WTC11 (cell line): ENCODE measurements around the gene CFAP20DC. TPM values are rescaled to one million over a fixed set of nuclear protein-coding genes. Genes with fewer than 3 reads are reported as not detected.

Experiments used
- ATAC-seq: fragments of 200-7000 bp; cut with Tn5 transposase; 2 replicates; pipeline ENCODE4 v1.10.0; 2021; ENCODE audit warnings: mild to moderate bottlenecking, moderate library complexity
- CTCF ChIA-PET: fragments of 300-600 bp; sonication (Branson Sonifier 250); formaldehyde crosslinking; loops from one replicate; lab custom pipeline; 2021; ENCODE audit warnings: antibody characterized with exemption; lab: Charles Lee
- POLR2A ChIA-PET: fragments of 350-600 bp; sonication (Branson Sonifier 250); formaldehyde crosslinking; loops from one replicate; lab custom pipeline; 2021; ENCODE audit warnings: antibody characterized with exemption; lab: Charles Lee
- DNase-seq: peaks from one replicate; pipeline ENCODE4 v3.0.0; 2021; ENCODE audit warnings: low spot score
- H3K27ac Mint-ChIP-seq: 2 replicates; pipeline ENCODE4 v1.8.0; 2021; ENCODE audit warnings: mixed read lengths
- H3K27me3 Mint-ChIP-seq: 2 replicates; pipeline ENCODE4 v1.8.0; 2021; ENCODE audit warnings: low read depth, mild to moderate bottlenecking, moderate library complexity, mixed read lengths
- H3K36me3 Mint-ChIP-seq: 2 replicates; pipeline ENCODE4 v1.8.0; 2021; ENCODE audit warnings: mixed read lengths
- H3K4me1 Mint-ChIP-seq: 2 replicates; pipeline ENCODE4 v1.8.0; 2022; ENCODE audit warnings: mixed read lengths
- H3K4me3 Mint-ChIP-seq: 2 replicates; pipeline ENCODE4 v1.8.0; 2021; ENCODE audit warnings: mild to moderate bottlenecking, moderate library complexity, mixed read lengths
- H3K9me3 Mint-ChIP-seq: 2 replicates; pipeline ENCODE4 v1.8.0; 2021; ENCODE audit warnings: mixed read lengths
- ATF2 ChIP-seq: sonication (generic); formaldehyde crosslinking; IDR thresholded peaks from 2 replicates; pipeline ENCODE4 v1.8.1; 2022; ENCODE audit warnings: low read depth, missing genetic modification reagents, borderline replicate concordance
- CDX4 ChIP-seq: fragments of 250-450 bp; sonication (Bioruptor Pico); IDR thresholded peaks from 2 replicates; pipeline ENCODE4 v1.9.0; 2021; ENCODE audit warnings: moderate library complexity, mild to moderate bottlenecking, inconsistent platforms, borderline replicate concordance
- CREB1 ChIP-seq: sonication (generic); formaldehyde crosslinking; IDR thresholded peaks from 2 replicates; pipeline ENCODE4 v1.8.0; 2023; ENCODE audit warnings: mild to moderate bottlenecking, missing genetic modification reagents
- ETV6 ChIP-seq: sonication (generic); formaldehyde crosslinking; IDR thresholded peaks from 2 replicates; pipeline ENCODE4 v1.8.1; 2022; ENCODE audit warnings: mild to moderate bottlenecking, missing genetic modification reagents
- FOXJ3 ChIP-seq: sonication (generic); formaldehyde crosslinking; IDR thresholded peaks from 2 replicates; pipeline ENCODE4 v1.9.0; 2021; ENCODE audit warnings: missing genetic modification reagents, mild to moderate bottlenecking, borderline replicate concordance
- HMGA2 ChIP-seq: fragments of 250-450 bp; sonication (Bioruptor Pico); IDR thresholded peaks from 2 replicates; pipeline ENCODE4 v1.4.0; 2021; ENCODE audit warnings: mild to moderate bottlenecking, moderate library complexity
- HMGXB4 ChIP-seq: sonication (generic); formaldehyde crosslinking; IDR thresholded peaks from 2 replicates; pipeline ENCODE4 v1.8.1; 2023; ENCODE audit warnings: mild to moderate bottlenecking, moderate library complexity, missing genetic modification reagents
- IRF2 ChIP-seq: sonication (generic); formaldehyde crosslinking; IDR thresholded peaks from 2 replicates; pipeline ENCODE4 v1.8.0; 2022; ENCODE audit warnings: low read depth, missing genetic modification reagents, borderline replicate concordance
- JUN ChIP-seq: sonication (generic); formaldehyde crosslinking; IDR thresholded peaks from 2 replicates; pipeline ENCODE4 v1.8.0; 2023; ENCODE audit warnings: mild to moderate bottlenecking, missing genetic modification reagents
- MAX ChIP-seq: sonication (generic); formaldehyde crosslinking; IDR thresholded peaks from 2 replicates; pipeline ENCODE4 v1.8.0; 2022; ENCODE audit warnings: mild to moderate bottlenecking, missing genetic modification reagents
- MXD4 ChIP-seq: fragments of 250-450 bp; sonication (Bioruptor Pico); IDR thresholded peaks from 2 replicates; pipeline ENCODE4 v1.8.0; 2021; ENCODE audit warnings: mild to moderate bottlenecking, moderate library complexity, borderline replicate concordance
- NFYB ChIP-seq: sonication (generic); formaldehyde crosslinking; conservative IDR thresholded peaks from 2 replicates; pipeline ENCODE4 v1.8.0; 2022; ENCODE audit warnings: low read depth, missing genetic modification reagents
- PREB ChIP-seq: sonication (generic); formaldehyde crosslinking; IDR thresholded peaks from 2 replicates; pipeline ENCODE4 v1.8.1; 2022; ENCODE audit warnings: mild to moderate bottlenecking, missing genetic modification reagents, moderate library complexity, borderline replicate concordance
- RELA ChIP-seq: sonication (generic); formaldehyde crosslinking; IDR thresholded peaks from 2 replicates; pipeline ENCODE4 v1.8.1; 2022; ENCODE audit warnings: missing genetic modification reagents, mild to moderate bottlenecking, borderline replicate concordance
- SOX15 ChIP-seq: fragments of 250-450 bp; sonication (Bioruptor Pico); IDR thresholded peaks from 2 replicates; pipeline ENCODE4 v1.9.0; 2021; ENCODE audit warnings: mild to moderate bottlenecking
- STAT6 ChIP-seq: sonication (generic); formaldehyde crosslinking; conservative IDR thresholded peaks from 2 replicates; pipeline ENCODE4 v1.8.1; 2023; ENCODE audit warnings: mild to moderate bottlenecking, low read depth, missing genetic modification reagents, moderate library complexity
- TCF7 ChIP-seq: sonication (generic); formaldehyde crosslinking; IDR thresholded peaks from 2 replicates; pipeline ENCODE4 v1.8.0; 2022; ENCODE audit warnings: mild to moderate bottlenecking, low read depth, missing genetic modification reagents, moderate library complexity
- TP53 ChIP-seq: sonication (generic); formaldehyde crosslinking; IDR thresholded peaks from 2 replicates; pipeline ENCODE4 v1.8.1; 2023; ENCODE audit warnings: mild to moderate bottlenecking, missing genetic modification reagents
- USF2 ChIP-seq: sonication (generic); formaldehyde crosslinking; IDR thresholded peaks from 2 replicates; pipeline ENCODE4 v1.8.1; 2023; ENCODE audit warnings: mild to moderate bottlenecking, missing genetic modification reagents, moderate library complexity
- ZMAT4 ChIP-seq: fragments of 250-450 bp; sonication (Bioruptor Pico); IDR thresholded peaks from 2 replicates; pipeline ENCODE4 v1.9.0; 2021; ENCODE audit warnings: mild to moderate bottlenecking
- ZNF219 ChIP-seq: sonication (generic); formaldehyde crosslinking; IDR thresholded peaks from 2 replicates; pipeline ENCODE4 v1.8.0; 2023; ENCODE audit warnings: missing genetic modification reagents, mild to moderate bottlenecking, borderline replicate concordance
- ZNF263 ChIP-seq: sonication (generic); formaldehyde crosslinking; IDR thresholded peaks from 2 replicates; pipeline ENCODE4 v1.8.1; 2022; ENCODE audit warnings: low read depth, mild to moderate bottlenecking, moderate library complexity, missing genetic modification reagents
- ZNF512 ChIP-seq: sonication (generic); formaldehyde crosslinking; IDR thresholded peaks from 2 replicates; pipeline ENCODE4 v1.8.1; 2022; ENCODE audit warnings: missing genetic modification reagents, borderline replicate concordance
- total RNA-seq: library from RNA; stranded (reverse); gene quantifications from 3 replicates; pipeline ENCODE4 v1.2.3, GENCODE V29; 2021

The CFAP20DC gene
- total RNA-seq, 1 experiment from 2014 or later, result 4.9 TPM

GRCh38 chr3:58888087-58888486 is 161.7 kb downstream of the CFAP20DC start (continued):
- TF ChIP-seq STAT6 (no peak), USF2 (CRISPR knock-in tag) (no peak), NFYB (CRISPR knock-in tag) (no peak), SOX15 (CRISPR knock-in tag) (no peak), TP53 (CRISPR knock-in tag) (no peak)

- no peaks in the 10 kb centered on the region for H3K27me3 Mint-ChIP-seq
- ChIA-PET POLR2A (no interaction called here), CTCF (no interaction called here)
- no peak for DNase-seq
- H3K4me1 Mint-ChIP-seq, result peaks cover 10% of the 10 kb centered on the region
- no peaks in the 10 kb centered on the region for H3K36me3 Mint-ChIP-seq
- H3K27ac Mint-ChIP-seq, result no peak overlapping the region
- TF ChIP-seq CDX4 (CRISPR knock-in tag) (no peak), ZMAT4 (no peak), JUN (CRISPR knock-in tag) (no peak), MAX (no peak), RELA (CRISPR knock-in tag) (no peak)
- TF ChIP-seq, all 79 proteins: peak for 0
- ATAC-seq, result no peak
- H3K9me3 Mint-ChIP-seq, result 0 out of 2 replicates have a peak, but pooled peaks cover 4% of the 10 kb centered on the region
- H3K4me3 Mint-ChIP-seq, result no peak overlapping the region
These were observed 165.4 kb downstream of the CFAP20DC start for GRCh38 chr3:58884453-58884852.

GRCh38 chr3:58880182-58880581 is 169.6 kb downstream of the CFAP20DC start:
- Mint-ChIP-seq H3K4me3 (no peak overlapping the region), H3K9me3 (no peaks in the 10 kb centered on the region), H3K4me1 (peaks cover 11% of the 10 kb centered on the region), H3K27me3 (no peaks in the 10 kb centered on the region), H3K36me3 (no peaks in the 10 kb centered on the region), H3K27ac (no peak overlapping the region)
- POLR2A ChIA-PET, result no interaction called here
- CTCF ChIA-PET, result no interaction called here
- ATAC-seq, result no peak
- no peak for DNase-seq
- no peak for TF ChIP-seq ZNF263
- TF ChIP-seq ZNF219, result no peak
- TF ChIP-seq NFYB (CRISPR knock-in tag), result no peak
- TF ChIP-seq ATF2 (CRISPR knock-in tag), result no peak
- TF ChIP-seq ETV6, result no peak
- no peak for TF ChIP-seq ZNF512
- no peak for TF ChIP-seq MXD4 (CRISPR knock-in tag)
- no peak for TF ChIP-seq HMGA2 (CRISPR knock-in tag)
- TF ChIP-seq CREB1 (CRISPR knock-in tag), result no peak
- TF ChIP-seq TCF7, result no peak
- no peak for TF ChIP-seq HMGXB4 (CRISPR knock-in tag)
- no peak for TF ChIP-seq IRF2 (CRISPR knock-in tag)
- no peak for TF ChIP-seq FOXJ3 (CRISPR knock-in tag)
- no peak for TF ChIP-seq RELA (CRISPR knock-in tag)
- no peak for TF ChIP-seq PREB (CRISPR knock-in tag)
